ENCODE measurements around the gene LARP4B.

Gene LARP4B

GRCh38 chr10:804191-804781 lies 127.2 kb downstream of the LARP4B start:
- in situ Hi-C loops (cut with HindIII; ENCODE audit: low sequenced_read_pairs), result no loop called here
- TF ChIP-seq, protein P1, sequence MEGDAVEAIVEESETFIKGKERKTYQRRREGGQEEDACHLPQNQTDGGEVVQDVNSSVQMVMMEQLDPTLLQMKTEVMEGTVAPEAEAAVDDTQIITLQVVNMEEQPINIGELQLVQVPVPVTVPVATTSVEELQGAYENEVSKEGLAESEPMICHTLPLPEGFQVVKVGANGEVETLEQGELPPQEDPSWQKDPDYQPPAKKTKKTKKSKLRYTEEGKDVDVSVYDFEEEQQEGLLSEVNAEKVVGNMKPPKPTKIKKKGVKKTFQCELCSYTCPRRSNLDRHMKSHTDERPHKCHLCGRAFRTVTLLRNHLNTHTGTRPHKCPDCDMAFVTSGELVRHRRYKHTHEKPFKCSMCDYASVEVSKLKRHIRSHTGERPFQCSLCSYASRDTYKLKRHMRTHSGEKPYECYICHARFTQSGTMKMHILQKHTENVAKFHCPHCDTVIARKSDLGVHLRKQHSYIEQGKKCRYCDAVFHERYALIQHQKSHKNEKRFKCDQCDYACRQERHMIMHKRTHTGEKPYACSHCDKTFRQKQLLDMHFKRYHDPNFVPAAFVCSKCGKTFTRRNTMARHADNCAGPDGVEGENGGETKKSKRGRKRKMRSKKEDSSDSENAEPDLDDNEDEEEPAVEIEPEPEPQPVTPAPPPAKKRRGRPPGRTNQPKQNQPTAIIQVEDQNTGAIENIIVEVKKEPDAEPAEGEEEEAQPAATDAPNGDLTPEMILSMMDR (IDR thresholded peaks at IDR 0.05; ENCODE audit: low read depth, low read length), result no peak
- no peak for DNase-seq (ENCODE audit: low read depth, low spot score)
- no peak overlapping the region for H3K4me3 ChIP-seq (ENCODE audit: low read depth, low read length)

DNA sequence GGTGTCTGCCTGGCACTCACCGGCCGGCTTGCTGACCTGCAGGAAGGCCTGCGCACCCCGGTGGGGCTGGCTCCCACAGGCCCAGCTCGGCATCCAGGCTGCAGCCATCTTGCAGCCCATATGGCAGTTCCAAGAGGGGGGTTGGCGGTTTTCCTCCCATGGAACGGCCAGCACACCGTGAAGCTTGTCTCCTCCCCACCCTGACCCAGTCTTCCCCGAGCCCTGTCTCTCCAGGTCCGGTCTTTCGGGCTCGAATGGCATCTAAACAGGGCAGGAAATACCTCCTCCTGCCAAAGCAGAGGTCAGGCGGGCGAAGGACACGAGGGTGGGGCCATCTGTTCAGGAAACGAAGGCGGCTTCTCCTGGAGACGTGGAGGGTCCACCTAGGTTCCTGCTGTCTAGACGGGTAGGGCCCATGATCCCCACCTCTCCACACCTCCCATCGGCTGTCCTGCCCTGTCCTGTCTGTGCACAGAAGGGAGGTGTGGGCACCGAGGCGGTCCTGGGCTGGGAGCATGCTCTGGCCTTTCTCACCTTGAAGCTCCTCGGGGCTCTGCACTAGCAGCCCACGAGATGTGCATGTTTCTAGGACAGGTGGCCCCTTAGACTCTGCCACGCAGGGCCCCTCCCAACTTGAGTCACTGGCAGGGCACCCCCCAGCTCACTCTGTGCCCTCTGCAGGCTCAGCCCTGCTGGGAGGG lies 128.3 kb downstream of the LARP4B start:
- in situ Hi-C loops (cut with HindIII; ENCODE audit: low sequenced_read_pairs), result no loop called here
- no peak for DNase-seq (ENCODE audit: low read depth, low spot score)
- TF ChIP-seq, protein P1 (IDR thresholded peaks at IDR 0.05; ENCODE audit: low read depth, low read length), result no peak
- H3K4me3 ChIP-seq (ENCODE audit: low read depth, low read length), result no peak overlapping the region

DNA sequence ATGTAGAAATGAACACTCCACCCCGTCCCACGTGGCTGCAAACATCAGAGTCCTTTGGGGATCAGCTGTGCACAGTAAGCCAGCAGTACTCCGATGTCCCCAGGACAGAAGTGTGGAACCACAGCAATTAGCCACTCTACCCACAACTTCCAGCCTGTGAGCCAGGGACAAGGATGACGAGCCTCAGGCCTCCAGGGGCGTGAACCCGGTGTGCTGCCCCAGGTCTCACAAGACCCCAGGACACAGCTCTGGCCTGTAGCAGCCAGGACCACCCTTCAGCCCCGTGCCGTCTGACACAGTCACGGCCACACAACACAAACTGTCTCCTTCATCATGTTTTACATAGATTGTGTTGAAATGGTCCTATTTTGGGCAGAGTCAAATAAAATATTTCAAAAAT lies 129.0 kb downstream of the LARP4B start:
- TF ChIP-seq, protein P1 (IDR thresholded peaks at IDR 0.05; ENCODE audit: low read depth, low read length), result no peak
- in situ Hi-C loops (cut with HindIII; ENCODE audit: low sequenced_read_pairs), result no loop called here
- H3K4me3 ChIP-seq (ENCODE audit: low read depth, low read length), result no peak overlapping the region
- DNase-seq (ENCODE audit: low read depth, low spot score), result no peak

DNA sequence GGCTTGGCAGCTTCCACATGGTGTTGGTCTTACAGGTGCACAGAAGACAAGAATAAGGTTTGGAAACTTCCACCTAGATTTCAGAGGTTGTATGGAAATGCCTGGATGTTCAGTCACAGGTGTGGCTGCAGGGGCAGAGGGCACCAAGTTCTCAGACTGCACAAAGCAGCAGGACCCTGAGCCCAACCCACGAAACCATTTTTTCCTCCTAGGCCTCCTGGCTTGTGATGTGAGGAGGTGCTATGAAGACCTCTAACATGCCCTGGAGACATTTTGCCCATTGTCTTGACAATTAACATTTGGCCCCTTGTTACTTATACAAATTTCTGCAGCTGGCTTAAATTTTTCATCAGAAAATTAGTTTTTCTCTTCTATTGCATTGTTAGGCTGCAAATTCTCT lies 134.3 kb downstream of the LARP4B start:
- no peak overlapping the region for H3K4me3 ChIP-seq (ENCODE audit: low read depth, low read length)
- in situ Hi-C loops (cut with HindIII; ENCODE audit: low sequenced_read_pairs), result no loop called here
- no peak for DNase-seq (ENCODE audit: low read depth, low spot score)
- TF ChIP-seq, protein P1 (IDR thresholded peaks at IDR 0.05; ENCODE audit: low read depth, low read length), result no peak

GRCh38 chr10:796233-796632 lies 135.3 kb downstream of the LARP4B start:
- no peak for DNase-seq (ENCODE audit: low read depth, low spot score)
- in situ Hi-C loops (cut with HindIII; ENCODE audit: low sequenced_read_pairs), result no loop called here
- TF ChIP-seq, protein P1 (IDR thresholded peaks at IDR 0.05; ENCODE audit: low read depth, low read length), result no peak
- no peak overlapping the region for H3K4me3 ChIP-seq (ENCODE audit: low read depth, low read length)

- in situ Hi-C loops (cut with HindIII; ENCODE audit: low sequenced_read_pairs), result no loop called here
- peak; percentile 24 for DNase-seq (ENCODE audit: low read depth, low spot score)
- H3K4me3 ChIP-seq (ENCODE audit: low read depth, low read length), result no peak overlapping the region
- TF ChIP-seq, protein P1 (IDR thresholded peaks at IDR 0.05; ENCODE audit: low read depth, low read length), result peak; percentile 45
Measured at GRCh38 chr10:794382-794956, 137.0 kb downstream of the LARP4B start.
